C4-2B (cell line): ENCODE results near the gene GTF3C4.
A peak's percentile ranks its signal among the peaks of the same experiment; 100 is the strongest.

Experiments used
- H3K27ac ChIP-seq: fragments of 450-650 bp; 2 replicates; pipeline ENCODE4 v1.5.1; 2017
- CTCF ChIP-seq: fragments of 450-650 bp; conservative IDR thresholded peaks from 2 replicates; pipeline ENCODE4 v1.5.1; 2017; ENCODE audit warnings: mild to moderate bottlenecking
- ZFX ChIP-seq: fragments of 450-650 bp; IDR thresholded peaks from 2 replicates; pipeline ENCODE4 v1.6.1; 2017

The GTF3C4 gene

GRCh38 chr9:132630116-132630515 lies 40.1 kb upstream of the GTF3C4 start:
- H3K27ac ChIP-seq = no peak overlapping the region
- TF ChIP-seq ZFX (no peak), CTCF (no peak)

- no peak for TF ChIP-seq ZFX
- H3K27ac ChIP-seq = no peak overlapping the region
Measured at GRCh38 chr9:132630811-132631210, 39.5 kb upstream of the GTF3C4 start.

GRCh38 chr9:132631280-132631679 lies 39.0 kb upstream of the GTF3C4 start:
- TF ChIP-seq ZFX (no peak), CTCF (no peak)
- no peak overlapping the region for H3K27ac ChIP-seq

- no peak overlapping the region for H3K27ac ChIP-seq
- no peak for TF ChIP-seq ZFX
- TF ChIP-seq CTCF = no peak
Measured at GRCh38 chr9:132631685-132632084, 38.6 kb upstream of the GTF3C4 start.

GRCh38 chr9:132632413-132633129 lies 37.7 kb upstream of the GTF3C4 start:
- no peak for TF ChIP-seq ZFX
- TF ChIP-seq CTCF = no peak

GRCh38 chr9:132634327-132634726 lies 35.9 kb upstream of the GTF3C4 start:
- no peak overlapping the region for H3K27ac ChIP-seq
- TF ChIP-seq CTCF = no peak
- no peak for TF ChIP-seq ZFX

More at GRCh38 chr9:132632413-132633129, 37.7 kb upstream of the GTF3C4 start:
- H3K27ac ChIP-seq = no peak overlapping the region

- TF ChIP-seq ZFX (no peak), CTCF (no peak)
- H3K27ac ChIP-seq = peak overlapping the region; percentile 23
Measured at GRCh38 chr9:132637351-132637750, 32.9 kb upstream of the GTF3C4 start.

- no peak for TF ChIP-seq ZFX
- no peak for TF ChIP-seq CTCF
- H3K27ac ChIP-seq = peak overlapping the region; percentile 23
Measured at GRCh38 chr9:132637801-132638200, 32.5 kb upstream of the GTF3C4 start.
